EL (cell line): ENCODE measurements around the gene R3HDM2.

Experiments used
- DNase-seq: peaks from one replicate; pipeline ENCODE4 v3.0.0-alpha.2; 2016

R3HDM2 gene

DNA sequence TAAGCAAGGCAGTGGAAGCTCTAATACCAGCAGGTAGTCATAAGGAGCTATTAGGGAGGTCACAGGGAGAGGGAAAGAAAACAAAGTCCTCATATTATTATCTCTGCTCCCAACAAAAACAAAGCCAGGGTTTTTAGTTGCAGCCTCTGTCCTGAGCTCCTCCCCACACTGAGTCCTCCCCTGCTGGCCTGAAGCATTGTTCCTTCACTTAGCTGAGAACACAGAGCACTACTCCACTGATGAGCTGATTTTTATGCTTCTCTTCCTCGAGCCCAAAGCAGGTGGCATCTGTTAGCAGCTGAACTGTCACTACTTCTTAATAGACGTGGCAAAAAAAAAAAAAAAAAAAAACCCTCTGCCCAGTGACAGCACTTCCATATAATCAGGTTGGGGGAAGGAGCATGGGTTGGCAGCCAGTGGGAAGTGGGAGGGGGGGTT lies 169.4 kb downstream of the R3HDM2 start:
- DNase-seq, result no peak

DNA sequence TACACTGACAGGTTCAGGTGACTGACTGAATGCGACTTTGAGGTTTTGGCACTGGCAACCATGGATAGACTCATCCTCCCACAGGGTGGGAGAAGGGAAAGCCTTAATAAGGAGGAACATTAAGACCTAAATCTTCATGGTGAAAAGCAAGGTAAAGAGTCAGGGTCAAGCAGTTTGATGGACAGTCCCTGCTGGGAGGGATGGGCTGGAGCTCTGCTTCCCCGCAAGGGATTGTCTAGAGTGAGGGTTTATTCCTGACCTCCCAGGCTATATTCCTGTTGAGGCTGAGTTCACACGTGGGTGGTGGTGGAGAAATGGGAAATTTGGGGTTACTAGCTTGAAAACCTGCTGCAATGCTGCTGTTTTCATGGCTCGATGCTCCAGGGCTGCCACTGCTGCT lies 170.5 kb downstream of the R3HDM2 start:
- no peak for DNase-seq

DNA sequence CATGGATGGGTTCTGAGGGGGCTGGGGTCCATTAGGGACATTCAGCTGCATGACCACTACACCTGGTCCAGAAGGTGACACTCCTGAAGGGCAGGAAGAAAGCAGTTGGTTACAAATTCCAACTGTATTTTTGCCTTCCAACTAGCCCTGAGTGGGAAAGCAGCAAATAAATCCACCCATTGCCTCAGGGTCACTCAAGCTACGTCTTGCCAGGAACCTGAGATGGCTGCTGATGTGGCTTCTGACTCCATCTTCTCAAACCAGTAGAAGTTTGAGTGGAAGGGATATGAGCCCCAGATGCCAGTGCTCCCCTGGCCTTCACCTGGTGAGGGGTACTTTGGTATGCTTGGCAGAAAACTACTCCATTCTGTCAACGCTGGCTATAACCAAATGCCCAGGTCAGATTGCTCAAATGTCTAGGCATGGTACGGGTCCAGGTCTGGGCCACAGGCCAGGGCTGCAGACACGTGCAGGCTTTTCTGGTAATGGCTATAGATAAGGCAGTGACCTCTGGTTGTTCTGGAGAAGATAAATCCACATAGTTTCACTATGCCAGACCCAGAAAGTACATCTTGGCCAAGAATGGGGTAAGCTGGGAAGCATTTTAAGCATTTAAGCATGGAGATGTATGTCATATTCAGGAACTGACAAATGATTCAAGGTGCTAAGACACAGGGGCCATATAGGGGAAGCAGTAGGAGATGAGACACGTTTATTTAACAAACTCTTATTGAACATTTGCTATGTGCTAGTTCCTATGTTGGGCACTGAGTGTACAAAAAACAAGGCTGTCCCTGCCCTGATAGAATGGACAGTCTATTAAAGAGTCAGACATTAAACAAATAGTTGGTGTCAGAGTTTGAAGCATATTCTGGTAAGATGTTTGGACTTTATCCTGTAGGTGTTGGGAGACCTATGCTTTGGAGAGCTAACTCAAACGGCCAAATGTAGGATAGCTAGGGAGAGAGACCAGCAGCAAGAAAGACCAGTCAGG lies 171.6 kb downstream of the R3HDM2 start:
- no peak for DNase-seq

DNA sequence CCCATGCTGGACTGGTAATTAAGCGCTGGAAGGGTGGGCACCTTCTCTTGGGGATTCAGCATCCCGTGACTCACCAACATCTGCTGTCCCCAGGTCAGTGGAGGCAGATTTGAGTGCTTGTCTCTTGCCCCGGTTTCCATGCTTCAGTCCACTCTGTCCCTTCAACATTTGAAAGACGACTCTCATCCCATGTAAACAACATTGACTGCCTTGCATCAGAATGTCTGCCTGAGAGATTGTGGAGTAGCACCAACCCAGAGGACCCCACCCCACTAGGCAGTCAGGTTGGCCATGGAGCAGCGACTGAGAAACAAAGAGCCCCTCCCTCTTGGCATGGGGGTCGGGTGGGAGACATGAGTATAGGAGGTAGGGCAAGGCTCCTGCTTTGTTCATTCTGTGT lies 174.9 kb downstream of the R3HDM2 start:
- no peak for DNase-seq

DNA sequence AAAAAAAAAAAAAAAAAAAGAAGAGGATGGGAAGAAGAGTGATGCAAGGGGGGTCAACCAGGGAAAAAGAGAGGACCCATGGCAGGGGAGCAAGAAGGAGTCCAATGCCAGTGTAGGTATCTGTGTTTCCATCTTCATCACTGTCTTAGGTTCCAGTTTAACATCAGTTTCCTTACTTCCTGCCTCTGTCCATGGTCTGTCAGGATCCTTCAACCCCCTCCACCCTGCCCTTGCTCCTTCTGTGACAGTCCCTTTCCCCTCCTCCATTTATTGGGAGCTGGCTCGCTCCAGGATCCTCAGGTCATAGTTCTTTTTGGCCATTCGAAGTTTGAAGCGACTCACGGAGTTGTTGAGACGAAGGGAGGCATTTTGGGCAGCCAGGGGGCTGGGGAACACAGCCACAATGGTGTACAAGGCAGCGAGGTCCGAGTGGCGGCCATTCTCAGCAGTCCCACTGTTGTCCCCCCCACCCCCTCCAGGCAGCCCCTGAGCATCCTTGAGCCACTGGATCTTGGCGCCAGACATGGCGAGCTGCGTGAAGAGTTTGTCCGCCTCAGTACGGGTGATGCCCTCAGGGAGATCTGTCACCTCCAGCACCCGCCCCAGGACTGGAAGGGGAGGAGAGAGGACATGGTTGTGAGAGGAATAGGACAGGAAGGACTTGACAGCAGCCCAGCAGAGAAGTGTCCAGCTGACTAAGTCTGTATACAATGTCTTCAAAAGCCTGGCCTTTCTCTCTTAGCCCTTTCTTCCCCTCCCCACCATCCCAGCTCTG lies 176.2 kb downstream of the R3HDM2 start:
- no peak for DNase-seq

DNA sequence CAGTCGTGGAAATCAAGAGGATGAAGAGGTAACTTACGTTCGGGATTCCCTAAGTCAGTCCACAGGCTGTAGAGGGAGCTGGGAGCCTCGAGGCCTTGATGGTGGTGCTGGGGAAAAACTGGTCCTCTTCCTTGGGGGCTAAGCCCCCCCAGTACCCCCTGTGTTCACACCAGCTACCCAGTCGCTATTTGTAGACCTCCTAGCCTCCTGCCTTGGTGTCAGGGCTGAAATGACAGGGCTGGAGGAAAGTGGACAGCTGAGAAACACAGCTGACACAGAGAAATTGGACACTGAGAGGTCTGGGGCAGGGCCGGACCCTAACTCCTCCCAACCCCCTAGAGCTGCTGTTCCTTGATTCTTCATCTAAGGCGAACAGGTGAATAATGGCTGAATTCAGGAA lies 179.9 kb downstream of the R3HDM2 start, which contains the start of gene STAC3:
STAC3 (minus strand) TSS at position 232 of the 400 bp plus-strand sequence. CDS start 1,551 bp downstream, outside the sequence.
- DNase-seq, result no peak

DNA sequence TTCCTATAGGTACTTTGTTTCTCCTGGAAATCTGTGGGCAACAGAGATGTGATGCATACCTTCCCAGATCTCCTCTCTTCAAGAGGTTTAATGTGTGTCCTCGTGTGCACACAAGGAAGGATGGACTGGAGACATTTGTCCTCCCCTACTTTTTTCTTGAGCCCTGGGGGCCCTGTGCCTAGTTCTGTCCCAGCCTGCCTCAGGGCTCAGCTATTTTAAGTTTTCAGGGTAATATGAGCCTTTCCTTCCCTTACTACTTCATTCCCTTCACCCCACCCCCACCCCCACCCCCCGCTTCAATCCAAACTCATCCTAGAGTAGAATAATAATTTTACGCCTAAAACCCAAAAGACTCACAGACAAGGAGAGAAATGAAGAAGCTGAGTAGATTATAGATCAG lies 180.3 kb downstream of the R3HDM2 start:
- no peak for DNase-seq

DNA sequence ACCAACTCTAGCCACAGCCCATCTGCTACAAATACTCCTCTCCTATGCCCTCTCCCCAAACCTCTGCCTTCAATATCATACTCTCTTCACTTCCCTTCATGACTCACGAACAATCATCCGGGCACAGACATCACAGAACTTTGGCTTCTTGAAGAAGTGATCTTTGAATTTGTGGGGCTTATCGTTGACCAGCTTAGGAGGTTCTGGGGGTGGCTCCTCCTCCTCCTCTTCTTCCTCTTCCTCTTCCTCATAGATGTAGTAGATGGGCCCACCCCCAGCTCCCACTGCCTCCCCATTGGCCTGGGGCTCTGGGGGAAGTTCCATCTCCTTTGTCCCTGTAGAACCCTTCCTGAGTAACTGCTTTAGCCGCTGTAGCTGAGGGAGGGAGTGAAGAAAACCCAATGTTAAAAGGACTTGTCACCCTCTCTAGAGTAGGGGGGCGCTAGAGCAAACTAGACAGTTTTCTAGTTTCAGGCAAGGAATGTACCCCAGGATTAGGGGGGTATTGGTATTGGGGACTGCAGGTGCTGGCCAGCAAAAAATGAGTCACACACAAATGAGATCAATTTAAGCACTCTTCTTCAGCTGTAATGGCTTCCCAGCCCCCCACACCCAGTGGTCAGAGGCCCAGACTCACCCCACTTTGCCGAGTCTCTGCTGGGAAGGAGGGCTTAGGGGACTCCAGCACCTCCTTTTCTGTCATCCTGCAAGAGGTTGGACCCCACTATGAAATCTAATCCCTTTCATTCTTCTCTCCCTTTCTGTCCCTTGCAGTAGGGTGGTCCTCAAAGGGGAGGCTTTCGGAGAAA lies 181.7 kb downstream of the R3HDM2 start:
- DNase-seq, result no peak

DNA sequence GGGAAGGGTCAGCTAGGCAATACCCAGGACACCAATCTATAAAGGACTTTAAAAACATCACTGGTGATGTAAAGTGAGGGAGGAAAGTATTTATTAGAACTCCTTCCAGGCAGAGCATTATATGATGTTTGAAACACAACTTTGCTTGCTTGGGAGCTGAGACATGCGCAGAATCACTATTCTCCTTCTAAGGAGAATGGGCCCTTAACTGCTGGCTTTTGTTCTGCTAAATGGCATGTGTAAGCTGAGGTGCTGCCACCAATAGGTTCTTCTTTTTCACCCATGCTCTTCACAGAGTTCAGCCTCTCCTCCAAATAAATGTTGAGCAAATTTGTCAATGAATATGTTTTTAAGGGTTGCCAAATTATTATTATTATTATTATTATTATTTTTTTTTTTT lies 183.8 kb downstream of the R3HDM2 start:
- no peak for DNase-seq

DNA sequence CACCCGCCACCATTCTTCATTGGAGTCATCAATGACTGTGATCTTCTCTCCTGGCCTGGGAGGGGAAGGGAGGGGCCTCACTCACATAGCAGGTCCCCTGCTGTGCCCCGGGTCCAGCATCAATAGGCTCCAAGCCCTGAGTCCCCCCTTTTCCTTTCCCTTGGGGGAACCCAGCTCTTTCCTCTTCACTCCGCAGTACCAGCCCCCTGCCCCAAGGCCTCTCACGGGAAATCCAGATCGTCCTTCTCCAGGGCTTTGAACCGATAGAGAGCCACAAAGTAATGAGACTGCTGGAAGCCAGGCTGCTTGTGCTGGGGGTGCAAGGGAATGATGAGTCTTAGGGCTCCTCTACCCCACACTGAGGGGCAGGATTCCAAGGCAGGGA lies 186.5 kb downstream of the R3HDM2 start:
- DNase-seq, result no peak

DNA sequence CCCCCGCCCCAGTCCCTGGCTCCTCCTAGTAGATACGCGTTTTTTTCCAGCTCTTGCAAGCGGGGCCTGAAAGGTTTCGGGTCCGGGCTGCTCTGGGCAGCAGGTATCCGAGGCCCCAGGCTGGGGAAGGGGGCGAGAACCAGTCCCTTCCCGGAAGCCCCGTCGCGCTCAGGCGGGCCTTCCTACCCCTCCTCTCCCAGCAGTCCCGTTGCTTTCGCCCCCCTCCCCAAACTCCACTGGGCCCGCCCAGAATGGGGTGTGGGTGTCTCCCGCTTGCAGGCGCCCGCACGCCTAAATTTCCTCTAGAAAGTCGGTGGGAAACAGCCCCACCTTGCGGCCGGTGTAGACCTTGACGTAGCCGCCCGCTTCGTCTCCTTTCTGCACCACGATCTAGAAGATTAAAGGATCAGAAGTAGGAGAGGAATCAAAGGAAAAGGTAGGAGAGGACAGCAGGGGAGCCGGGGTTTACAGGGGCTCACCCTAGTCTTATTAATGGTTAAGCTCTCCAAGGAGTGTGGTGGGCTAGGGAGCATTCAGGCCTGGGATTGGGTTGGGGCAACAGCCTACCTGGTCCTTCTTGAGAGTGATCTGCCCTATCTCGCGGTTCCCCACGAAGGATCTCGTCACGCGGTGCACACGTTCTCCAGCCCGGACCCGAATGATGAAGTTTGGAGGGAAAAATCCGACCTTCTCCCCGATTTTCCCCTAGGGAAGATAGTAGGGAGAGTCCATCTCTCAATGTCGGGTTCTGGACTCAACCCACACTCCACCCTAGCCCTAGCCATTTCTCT lies 187.1 kb downstream of the R3HDM2 start:
- peak; percentile 63 for DNase-seq

DNA sequence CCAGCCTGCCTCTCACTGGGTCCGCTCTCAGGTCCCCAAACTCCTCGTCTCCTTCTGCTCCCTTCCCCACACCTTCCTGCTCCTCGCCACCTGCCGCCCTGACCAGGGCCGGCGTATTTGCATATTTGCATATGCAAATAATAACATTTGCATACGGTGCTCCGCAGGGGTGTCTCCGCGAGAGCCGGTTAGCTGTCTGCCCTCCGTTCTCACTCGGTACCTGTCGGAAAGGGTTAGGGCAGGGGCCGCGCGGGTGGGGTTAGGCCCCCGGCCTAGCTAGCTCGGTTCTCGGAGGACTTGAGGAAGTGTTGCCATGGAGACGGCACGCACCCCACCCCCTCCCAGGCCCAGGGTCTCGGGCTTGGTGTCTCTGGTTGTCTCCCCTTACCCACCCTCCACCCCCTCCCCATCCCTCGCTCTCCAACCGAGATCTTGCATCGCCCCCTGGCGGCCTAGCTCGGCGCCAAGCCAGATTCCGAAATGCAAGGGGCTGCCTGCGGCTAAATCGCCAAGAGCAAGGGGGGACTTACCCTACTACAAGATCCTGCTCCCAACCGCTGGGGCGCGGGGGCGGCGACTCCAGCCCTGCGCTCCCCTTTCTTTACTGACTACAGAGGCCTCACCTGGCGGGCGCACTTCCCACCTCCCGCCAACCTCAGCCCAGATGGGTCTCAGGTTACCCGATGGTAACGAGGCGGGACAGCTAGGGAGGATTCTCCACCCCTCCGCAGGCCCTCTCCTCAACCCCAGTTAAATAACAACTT lies 188.0 kb downstream of the R3HDM2 start:
- peak; percentile 47 for DNase-seq

DNA sequence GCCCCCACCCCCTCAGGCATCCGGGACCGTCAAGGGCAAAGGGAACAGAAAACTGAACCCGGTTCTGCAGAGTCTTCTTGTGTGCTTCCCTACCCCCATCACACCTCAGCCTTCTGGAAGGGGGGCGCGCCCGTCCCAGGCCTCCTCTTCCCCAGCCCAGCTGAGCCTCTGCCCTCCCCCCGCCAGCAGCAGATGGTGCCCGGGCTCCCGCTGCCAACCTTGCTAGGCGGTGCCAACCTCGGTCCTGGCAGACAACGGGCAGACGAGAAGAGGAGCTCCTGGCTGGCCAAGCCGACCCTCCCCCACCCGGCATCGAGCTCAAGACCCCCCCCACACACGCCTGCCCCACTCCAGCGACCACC lies 188.5 kb downstream of the R3HDM2 start:
- DNase-seq, result no peak

DNA sequence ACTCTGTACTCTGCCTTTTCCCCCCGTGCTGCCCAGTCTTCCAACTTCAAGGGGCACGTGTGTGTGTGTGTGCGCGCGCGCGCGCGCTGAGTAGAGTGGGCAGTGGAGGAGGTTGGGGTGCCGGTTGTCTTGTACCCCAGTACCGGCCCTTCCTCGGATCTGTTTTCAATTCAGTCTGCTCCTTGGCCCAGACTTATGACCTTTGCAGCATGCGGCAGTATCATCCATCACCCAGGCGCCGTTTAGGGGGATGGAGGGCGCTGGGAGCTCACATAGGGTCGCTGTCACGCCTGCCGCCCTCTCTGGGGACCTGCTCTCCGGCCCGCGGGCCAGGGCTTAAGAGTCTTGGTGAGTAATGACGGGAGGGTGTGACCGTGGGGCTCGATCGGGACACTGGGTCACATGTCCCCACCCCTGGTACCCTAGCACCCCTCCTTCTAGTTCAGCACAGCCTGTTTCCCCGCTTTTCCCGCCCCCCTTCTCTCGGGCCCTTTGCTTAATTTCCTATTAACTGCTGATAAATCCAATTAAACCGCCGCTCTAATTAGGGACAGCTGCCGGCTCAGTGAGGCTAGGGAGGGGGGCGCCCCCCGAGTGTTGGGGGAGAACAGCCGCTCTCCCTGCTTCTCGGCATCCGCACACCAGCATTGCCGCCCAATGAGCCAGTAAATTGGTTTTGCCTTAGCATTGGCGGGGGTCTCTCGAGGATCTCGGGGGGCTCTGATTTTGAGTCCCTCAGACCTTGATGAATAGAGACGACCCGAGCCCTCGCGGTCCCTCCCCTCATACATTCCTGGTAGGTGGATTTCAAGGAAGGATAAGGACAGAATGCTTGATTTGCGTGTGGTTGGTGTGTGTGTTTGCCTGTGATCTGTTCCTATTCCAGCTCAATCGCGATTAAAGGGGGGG lies 189.2 kb downstream of the R3HDM2 start:
- no peak for DNase-seq

DNA sequence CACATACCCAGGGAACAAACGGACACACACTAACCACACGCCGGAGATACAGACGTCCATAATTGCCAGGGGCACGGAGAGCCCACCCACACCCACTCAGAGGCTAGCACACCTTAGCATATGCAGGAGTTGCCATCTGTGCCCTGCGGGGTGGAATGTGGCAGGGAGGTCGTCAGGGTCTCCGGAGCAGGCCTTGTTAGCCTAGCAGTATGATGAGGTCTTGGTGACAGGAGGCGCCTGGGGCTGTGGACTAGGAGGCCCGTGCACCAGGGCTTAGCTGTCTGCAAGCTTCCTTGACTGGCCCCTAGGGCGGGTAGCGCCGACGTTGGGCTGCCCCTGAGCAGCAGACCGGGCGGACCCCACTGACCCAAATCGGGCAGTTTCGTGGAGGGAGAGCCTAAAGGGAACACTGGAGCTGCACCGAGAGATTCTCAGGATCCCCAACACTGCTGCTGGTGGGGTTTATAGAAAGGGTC lies 189.9 kb downstream of the R3HDM2 start:
- peak; percentile 50 for DNase-seq

DNA sequence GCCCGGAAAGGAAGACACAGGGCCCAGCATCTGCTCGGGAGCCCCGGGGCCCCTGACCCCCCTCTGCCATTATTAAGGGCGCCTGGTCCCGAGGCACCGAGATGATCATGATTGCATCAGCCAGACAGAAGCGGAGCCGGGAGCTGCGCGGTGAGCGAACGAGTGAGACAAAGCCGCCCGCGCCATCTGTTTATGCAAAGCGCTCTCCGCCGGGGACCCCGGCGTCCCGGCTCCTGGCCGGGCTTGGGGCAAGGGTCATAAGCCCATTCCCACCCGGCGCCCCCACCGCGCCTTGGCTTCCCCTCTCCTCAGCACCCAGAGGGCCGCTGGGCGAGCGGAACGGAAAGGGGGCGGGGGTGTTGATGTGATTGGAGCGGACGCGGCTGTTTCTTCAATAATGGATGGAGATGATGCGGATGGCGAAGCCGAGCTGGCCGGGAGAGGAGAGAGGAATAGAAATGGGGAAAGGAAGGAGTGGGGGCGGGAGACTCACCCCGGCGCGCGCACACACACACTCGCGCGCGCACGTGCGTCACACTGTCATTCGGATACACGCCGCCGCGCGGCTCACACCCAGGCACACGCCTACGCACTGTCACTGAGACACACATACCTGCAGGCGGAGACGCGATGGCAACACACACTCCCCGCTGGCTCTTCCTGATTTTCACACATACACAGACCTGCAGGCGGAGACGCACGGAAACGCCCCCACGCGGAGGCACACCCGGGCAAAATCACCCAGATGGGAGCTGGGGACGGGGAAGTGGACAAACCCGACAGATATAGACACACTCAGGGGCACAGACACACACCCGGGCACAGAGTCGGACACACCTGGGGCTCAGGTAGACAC lies 190.5 kb downstream of the R3HDM2 start:
- DNase-seq, result peak; percentile 67

DNA sequence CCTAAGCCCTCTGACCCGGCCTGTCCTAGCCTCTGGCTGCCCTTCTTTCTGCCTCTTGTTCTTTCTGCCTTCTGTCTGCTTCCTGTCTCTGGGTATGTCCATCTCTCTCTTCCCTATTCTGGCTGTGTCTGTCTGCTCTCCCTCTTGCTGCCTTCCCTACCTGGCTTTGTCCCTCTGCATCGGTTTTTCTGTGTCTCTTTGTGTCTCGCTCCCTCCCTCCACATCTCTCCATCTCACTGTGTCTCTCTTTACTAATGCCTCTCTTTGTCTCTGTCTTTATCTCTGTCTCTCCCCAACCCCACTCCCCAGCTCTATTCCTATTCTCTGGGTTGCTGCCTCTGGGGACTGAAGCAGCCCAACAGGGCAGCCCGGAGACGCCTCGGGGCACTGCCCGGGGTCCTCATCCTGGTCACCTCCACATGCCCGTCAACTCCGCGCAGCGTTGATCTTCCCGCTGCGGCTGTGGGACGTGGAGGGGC lies 191.2 kb downstream of the R3HDM2 start:
- DNase-seq, result no peak

DNA sequence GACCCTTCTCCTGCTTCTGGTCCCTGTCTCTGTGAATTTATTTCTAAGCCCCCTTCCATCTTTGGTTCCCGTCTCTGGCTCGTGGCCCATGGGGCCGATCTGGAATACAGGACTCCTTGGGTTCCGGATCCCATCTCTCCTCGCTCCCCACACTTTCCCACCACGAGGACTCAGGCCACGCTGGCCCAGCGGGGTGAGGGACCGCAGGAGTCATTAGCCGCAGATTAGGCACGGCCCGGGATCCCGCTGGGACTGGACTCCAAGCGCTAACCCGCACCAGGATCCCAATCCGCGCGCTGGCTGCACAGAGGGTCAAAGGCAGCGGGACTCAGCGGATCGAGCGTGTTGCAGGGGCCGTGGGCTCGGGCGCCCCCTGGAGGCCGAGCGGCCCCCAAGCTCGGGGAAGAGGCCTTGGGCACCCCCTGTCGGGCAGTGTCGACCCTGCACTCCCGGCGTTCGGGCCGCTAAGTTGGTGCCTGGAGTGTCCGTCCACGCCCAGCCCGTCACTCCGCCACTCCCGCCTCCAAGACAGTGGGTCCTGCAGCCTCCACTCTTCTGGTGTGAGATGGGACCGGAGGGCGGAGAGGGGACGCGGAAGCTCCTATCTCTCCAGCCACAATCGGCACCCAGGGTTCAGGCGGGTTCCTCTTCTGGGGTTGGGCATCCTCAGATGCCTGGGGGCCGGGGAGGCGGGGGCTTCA lies 191.8 kb downstream of the R3HDM2 start:
- DNase-seq, result peak; percentile 90
